PC-9 (cell line): ENCODE data around the gene ZNF81.
"Not testable (repeated sequence)": the region's sequence is repeated elsewhere in the genome, so short reads cannot be mapped to it uniquely, and the experiment has no call there.

Experiments used
- CTCF ChIP-seq: fragments of 200-600 bp; sonication (generic); conservative IDR thresholded peaks from 2 replicates; pipeline ENCODE4 v1.6.1; 2017; ENCODE audit warnings: mixed run types, antibody characterized with exemption, mild to moderate bottlenecking, moderate library complexity
- EZH2 ChIP-seq: fragments of 200-600 bp; sonication (generic); IDR thresholded peaks from 2 replicates; pipeline ENCODE4 v1.8.0; 2017; ENCODE audit warnings: antibody characterized with exemption, low read depth

- not testable (repeated sequence) for TF ChIP-seq CTCF, EZH2
Observed at GRCh38 chrX:47803103-47803502, 33.6 kb upstream of the ZNF81 start.
